GM21367 (cell line): ENCODE measurements around the gene ADARB2.
"Not testable (repeated sequence)": the region's sequence is repeated elsewhere in the genome, so short reads cannot be mapped to it uniquely, and the experiment has no call there.

ENCODE experiments used
- ATAC-seq: cut with Tn5 transposase; IDR thresholded peaks from one replicate; pipeline ENCODE4 v1.9.1; 2021; ENCODE audit not compliant: unreplicated experiment

Gene ADARB2

DNA sequence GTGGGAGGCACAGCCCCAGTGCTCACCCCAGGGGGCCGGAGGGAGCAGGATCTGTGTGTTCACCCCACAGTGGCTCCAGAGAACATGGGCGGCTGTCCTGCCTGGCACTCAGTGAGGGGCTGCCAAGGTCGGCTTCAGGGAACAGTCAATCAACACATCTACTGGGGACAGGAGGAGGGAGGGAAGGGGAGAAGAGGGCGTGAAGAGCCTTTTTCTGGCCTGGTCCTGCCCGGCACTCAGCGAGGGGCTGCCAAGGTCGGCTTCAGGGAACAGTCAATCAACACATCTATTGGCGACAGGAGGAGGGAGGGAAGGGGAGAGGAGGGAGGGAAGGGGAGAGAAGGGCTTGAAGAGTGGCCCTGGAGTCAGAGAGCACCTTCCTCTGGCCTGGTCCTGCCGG is 184.9 kb downstream of the ADARB2 start:
- no peak for ATAC-seq

DNA sequence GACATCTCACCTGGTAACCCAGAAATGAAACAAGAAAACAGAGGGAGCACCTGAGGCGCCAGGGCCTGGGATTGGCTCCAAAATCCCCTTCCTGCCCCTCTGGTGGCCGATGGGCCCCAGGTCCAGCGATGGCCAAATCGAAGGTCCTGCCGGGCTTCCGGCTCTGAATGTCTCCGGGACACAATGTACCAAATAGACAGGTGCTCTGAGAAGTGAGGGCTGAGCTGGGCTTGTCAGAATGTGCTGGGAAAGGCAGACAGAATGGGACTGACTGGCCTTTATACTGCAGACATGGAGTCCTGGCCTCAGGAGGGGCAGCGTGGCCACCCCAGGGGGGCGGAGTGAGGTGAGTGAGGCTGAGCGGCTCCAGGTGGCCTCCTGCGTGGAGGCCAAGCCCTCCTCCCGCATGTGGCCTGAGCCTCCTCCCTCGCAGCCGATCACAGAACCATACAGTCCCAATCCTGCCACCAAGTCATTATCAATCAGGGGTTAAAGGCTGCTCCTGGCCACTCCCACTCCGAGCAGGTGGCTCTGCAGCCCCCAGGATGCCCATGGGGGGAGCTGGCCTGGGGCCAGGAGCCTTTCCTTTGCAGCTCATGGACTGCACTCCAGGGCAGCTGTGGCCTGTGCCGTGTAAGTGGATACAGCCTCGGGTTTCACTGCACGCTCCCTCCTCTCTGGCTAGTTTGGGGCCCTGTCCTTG is 185.5 kb downstream of the ADARB2 start:
- ATAC-seq = no peak

DNA sequence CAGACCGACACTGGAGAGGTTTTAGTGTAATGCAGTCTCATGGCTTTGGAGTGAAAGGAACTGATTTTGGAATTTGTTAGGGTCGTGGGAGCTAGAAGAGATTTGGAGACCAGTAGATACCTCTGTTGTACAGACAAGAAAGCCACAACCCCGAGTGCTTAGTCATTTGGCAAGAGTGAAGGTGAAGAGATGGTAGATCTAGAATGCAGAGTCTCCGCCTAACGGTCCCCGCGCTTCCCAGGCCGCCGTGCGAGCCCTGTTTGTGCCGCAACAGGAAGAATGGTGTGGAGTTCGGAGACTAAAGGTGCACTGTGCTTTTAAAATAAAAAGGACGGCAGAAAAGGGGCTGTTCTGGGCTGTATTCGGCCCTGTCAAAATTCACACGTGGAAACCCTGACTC is 186.7 kb downstream of the ADARB2 start:
- no peak for ATAC-seq

DNA sequence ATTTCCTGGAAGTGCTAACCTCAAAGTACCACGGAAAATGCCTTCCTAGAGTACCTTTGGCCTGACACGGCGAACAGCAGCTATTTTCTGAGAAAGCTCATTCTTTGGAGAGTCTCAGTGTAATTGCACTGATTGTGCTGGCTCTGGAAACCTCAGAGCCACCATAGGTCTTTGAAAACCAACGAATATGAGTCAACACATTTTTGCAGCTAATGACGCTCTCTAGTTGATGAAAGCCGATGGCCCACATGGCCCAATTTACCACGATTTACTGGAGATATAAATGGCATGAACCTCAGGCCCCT is 187.1 kb downstream of the ADARB2 start:
- no peak for ATAC-seq

DNA sequence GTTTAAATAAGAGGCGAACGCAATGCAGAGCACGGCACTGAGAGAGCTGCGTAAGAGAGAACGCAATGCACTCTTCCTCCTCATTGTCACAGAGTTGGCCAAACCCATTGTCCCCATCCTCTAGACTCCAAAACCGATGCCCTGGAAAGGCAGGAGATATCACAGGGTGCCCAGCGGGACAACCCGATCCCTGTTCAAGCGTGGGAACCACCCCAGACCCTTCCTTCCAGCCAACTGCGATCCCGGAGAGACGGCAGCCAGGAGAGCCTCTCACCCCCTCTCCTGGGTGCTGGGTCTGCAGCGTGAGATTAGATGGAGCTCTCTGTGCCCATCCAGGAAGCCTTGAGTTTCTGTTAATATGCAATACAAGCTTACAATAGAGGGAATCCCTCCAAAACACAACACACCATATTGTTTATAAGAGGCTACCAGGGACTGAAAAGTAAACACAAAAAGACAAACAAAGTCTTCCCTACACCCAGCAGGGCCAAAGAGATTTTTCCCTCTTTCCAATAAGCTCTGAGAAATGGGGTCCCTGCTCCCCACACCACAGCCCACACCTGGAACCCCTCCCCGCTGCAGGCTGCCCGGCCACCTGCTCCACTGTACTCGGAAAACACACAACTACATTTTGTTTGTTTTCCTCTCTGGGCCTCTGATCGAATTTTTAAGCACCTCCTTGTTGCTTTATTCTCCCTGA is 187.6 kb downstream of the ADARB2 start:
- no peak for ATAC-seq

DNA sequence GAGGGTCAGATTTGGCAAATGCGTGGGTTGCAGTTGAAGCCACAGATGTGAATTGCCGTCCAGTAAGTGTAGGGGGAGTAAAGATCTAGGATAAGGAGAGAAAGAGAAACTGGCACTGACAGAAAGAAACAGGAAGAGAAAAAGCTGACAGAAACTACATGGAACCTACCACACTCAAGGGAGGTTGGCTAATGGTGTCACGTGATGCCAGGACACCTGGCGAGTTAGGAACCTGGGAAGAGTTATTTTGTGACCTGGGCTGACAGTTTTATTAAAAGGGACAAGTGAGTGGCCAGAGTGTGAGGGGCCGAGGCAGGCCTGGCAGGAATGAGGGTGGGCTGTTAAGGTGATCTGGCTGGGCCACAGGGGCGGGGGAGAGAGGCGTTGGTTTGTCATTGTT is 188.7 kb downstream of the ADARB2 start:
- no peak for ATAC-seq

DNA sequence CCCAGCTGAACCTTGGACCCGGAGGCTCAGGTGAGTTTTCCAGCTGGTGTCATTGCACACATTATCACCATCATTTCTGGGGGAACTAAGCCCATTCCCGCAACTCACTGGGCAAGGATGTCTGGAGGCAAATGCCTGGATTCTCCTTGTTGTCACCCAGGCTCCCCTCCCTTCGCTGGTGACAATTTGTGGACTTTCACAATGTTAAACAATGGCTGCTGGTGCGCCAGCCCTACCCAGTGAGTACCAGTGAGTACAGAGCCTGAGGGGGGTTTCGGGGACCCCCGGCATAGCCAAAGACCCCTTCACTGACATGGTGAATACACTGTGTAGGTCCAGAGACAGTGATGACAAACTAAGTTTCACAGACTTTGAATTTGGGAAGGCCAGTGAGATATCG is 189.2 kb downstream of the ADARB2 start:
- no peak for ATAC-seq

DNA sequence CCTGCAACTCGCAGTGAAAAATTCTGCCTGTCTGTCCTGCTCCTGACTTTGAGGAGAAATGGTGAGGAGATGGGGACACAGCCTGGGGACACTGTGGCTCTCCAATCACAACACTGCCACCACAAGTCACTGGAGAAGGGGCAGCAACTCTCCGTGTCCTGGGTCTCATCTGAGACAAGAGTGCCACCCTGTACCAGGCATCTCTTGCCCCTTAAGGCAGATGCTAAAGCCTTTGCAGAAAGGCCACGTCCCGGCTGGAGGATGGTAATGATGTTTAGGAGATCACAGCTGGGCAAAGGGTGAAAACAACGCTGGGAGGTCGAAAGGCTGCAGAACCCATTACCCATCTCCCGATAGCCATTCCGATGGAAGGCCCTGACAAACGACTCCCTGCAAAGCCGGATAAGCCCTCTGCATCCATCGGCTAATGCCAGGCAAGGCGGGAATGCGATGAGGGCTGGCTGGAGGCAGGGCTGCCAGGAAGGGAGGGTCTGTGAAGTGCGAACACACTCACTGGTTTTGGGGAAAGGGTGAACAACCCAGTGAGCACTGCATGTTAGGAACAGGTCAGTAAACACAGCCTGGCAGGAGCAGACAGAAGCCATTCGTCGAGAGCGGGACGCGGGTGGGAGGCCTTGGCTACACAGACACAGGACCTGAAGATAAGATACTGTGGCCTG is 190.8 kb downstream of the ADARB2 start:
- no peak for ATAC-seq

DNA sequence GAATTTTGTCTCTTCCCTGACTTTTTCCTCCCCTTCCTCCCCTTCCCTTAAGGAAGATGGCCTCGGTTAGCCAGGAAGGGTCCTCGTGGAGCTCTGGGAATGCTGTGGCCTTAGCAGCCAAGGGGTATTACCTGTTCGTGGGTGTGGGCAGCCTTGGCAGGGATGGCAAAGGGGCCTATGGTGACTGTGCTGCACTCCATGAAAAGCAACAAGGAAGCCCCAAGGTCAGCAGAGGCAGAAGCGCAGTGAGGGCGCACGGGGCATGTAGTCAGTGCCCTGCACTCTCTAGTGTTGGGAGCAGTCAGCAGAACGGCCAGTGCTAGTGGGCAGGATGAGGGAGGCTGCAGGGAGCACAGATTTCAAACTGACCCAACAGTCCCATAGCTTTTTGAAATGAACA is 191.8 kb downstream of the ADARB2 start:
- no peak for ATAC-seq

DNA sequence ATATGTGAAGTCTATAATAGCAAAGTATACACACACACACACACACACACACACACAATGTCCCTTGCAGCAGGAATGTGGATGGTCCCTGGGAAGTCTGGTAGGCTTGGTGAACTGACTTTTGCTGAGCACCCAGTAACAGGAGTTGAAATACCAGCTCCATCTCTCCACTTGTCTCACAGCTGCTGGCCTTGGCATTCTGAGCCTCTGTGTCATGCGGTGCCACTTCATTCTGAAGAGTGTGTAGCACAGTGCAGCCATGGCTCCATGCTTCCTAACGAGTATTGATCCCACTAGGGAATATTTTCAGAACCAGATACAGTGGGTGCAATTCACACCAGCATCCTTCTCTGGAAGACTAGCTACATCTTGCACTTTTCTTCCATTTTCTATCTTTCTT is 192.4 kb downstream of the ADARB2 start:
- ATAC-seq = no peak

DNA sequence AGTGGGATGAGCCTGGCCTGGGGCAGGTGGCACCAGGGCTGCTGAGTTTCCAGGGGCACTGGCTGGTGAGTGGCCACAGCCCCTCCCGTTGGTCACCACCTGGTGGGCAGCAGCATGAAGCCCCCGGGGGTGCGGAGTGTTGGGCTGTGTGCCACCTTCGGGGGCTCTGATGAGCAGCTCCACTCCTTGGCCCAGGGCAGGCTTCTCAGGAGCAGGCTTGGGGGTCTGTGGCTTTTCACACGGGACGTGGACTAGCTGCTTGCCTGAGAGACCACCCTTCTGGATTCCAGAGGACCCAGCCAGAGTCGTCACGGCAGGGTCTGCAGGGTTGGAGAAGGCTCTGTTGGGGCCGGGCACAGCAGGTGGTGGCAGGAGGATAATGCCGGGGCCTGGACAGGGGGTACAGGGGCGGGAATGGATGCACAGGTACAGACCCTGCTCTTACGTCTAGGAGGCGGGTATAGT is 193.1 kb downstream of the ADARB2 start:
- no peak for ATAC-seq

DNA sequence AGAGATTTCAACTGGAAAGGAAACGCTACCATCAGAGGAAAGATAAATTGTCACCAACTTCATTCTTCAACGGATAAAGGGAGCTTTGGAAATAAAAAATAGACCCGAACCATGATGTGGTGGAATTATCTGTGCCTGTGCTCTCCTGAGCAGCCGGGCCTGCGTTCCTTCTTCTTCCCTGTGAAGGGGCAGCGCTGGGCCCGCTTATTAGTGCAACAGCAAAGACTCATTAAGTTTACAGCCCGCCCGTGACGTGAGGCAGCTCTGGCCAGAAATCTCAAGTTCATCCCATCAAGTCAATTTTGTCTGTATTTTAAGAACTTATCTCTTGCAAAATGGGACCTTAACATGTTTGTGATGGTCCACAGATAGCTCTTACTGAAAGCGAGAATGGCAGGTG is 193.7 kb downstream of the ADARB2 start:
- ATAC-seq = no peak

DNA sequence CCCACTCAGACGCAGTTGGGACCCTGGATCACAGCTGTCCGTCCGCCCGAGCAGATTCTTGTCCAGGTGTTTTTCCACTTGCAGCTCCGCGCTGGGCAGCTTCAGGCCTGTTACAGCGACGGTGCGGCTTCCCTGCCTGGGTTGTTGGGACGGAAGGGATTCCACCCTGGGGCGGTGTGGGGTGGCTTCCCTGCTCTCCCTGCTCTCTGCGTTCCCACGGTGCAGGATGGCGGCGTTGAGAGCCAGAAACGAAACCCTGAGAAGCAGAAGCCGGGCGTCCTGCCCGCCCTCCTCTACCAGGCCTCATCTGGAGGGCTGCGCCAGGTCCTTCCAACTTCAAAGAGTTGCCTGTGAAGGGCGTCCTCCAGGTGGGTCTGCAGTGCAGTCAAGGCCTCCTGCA is 194.4 kb downstream of the ADARB2 start:
- ATAC-seq = no peak

DNA sequence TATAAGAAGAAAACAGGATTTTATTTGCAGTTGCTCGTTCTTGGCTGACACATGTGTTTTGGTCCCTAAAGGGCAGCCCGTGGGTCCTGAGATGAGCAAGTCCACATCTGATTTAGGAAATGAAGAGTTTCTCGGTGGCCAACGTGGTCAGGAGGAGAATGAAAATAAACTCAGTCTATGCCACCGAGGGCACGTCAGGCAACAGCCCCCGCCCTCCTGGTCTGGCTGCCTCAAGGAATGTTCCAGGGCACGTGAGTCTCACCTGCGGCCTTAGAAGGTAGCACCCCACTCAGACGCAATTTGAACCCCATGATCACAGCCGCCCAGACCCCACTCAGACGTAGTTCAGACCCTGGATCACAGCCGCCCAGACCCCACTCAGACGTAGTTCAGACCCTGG is 197.2 kb downstream of the ADARB2 start:
- ATAC-seq = no peak

DNA sequence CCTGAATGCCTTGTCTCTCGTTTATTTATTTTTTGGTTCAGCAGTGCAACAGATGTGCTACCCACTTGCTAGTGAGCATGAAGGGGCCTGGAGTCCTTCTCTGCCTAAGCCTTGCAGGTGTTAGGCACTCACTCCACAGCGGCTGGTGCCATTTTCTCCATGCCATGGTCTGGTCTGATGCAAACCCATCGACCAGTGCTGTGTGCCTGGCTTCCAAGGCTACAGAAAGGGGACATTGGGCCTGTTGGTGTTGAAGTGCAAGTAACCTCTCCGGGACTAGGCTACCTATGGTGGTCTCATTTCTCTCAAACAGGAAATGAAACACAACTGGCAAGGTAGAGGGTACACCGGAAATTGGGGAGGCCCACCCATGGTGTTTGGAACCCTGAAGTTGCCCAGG is 198.1 kb downstream of the ADARB2 start:
- ATAC-seq = no peak

DNA sequence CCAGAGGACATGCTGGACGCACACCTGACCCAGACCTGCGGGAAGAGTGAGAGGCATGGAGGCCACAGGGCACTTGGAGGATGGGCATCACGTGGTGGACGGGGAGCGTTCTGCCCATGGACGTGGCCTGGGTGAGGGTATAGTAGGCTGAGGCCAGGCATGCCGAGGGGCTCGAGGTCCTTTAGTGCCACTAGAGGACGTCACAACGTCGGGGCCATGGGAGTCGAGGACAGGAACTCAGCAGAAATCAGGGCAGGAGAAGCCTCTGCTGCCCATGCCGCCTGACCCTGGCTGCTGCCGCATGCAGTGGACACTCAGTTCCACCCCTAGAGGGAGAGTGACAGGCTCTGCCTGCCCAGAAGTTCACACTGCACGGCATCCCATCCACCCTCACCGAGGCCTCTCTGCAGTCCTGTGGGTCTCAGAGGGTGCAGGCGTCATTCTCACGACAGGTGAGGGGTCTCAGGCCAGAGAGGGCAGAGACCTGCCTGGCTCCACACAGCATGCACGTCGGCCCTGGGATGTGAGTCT is 198.7 kb downstream of the ADARB2 start:
- ATAC-seq = no peak

DNA sequence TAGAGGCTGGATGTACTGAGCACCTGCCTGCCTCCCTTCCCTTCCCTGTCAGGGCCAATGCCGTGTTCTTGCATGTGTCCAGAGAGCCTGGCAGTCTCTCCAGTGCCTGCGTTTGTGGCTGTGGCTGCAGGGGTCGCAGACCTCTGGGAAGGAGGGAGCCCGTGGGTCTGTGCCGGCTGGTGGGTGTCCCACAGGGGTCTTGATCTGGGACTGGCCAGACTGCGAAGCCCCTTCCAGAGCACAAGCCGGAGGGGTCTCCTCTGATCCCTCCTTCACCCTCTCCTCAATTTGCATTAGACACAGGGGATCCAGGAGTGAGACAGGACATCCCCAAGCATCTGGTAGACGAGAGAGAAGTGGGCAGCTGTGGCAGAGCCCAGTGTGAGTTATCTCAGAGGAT is 199.2 kb downstream of the ADARB2 start:
- no peak for ATAC-seq

DNA sequence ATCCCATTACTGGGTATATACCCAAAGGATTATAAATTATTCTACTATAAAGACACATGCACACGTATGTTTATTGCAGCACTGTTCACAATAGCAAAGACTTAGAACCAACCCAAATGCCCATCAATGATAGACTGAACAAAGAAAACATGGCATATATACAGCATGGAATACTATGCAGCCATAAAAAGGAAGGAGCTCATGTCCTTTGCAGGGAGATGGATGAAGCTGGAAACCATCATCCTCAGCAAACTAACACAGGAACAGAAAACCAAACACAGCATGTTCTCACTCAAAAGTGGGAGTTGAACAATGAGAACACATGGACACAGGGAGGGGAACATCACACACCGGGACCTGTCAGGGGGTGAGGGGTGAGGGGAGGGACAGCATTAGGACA is 199.9 kb downstream of the ADARB2 start:
- not testable (repeated sequence) for ATAC-seq

DNA sequence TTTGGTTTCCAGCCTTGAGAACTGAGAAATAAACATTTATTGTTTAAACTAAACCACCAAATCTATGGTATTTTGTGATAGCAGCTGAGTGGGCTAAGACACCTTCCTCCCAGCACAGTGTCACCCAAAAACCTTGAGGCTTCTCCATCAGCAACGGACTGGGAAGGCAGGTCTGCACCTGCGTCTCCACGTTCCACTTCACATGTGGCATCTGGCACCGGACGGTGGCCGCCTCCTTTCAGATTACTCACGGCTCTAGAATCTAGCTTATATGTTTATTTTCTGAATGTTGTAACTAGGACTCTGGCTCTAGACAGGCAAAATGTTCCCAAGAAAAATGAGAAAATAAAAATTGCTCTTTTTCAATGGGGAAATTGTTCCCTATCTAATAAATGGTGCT is 201.0 kb downstream of the ADARB2 start:
- ATAC-seq = no peak

DNA sequence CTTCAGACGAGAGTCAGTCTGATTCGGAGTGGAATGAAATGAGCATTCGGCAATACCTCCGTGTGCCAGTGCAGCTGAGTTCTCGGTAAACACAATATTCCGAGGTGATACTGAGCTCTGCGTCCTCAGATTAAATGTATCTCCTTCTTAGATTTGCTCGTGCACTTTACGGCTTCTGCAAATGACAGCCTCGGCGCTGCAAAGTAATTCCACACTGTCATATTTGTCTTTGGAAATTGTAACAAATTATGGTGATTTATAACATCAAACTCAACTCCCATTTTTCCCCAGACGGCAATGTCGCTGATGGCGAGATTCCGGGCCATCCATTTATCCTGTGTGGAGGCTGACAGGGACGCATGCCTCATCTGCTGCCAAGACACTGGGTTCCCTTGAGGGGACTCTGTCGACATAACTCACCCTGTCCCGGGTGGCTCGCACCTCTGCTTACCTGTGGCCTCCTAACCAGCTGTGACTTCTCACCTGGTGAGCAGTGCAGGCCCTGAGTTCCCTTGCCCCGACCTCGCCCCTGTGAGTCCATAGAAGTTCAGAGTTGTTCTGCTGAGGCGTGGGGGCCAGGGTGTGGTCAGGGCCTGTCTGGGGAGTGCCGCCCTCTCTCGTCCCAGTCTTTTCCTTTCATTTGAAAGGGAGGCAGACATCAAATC is 201.9 kb downstream of the ADARB2 start:
- no peak for ATAC-seq

DNA sequence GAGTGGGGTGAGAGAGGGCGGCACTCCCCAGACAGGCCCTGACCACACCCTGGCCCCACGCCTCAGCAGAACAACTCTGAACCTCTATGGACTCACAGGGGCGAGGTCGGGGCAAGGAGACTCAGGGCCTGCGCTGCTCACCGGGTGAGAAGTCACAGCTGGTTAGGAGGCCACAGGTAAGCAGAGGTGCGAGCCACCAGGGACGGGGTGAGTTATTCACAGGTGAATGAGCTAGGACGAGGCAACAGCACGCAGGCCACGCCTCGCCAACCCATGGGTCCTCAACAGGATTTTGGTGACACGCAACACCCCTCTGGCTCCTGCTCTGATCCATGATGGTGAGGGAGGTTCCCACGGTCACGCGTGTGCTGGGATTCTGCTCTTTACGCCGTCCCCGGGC is 202.5 kb downstream of the ADARB2 start:
- no peak for ATAC-seq

DNA sequence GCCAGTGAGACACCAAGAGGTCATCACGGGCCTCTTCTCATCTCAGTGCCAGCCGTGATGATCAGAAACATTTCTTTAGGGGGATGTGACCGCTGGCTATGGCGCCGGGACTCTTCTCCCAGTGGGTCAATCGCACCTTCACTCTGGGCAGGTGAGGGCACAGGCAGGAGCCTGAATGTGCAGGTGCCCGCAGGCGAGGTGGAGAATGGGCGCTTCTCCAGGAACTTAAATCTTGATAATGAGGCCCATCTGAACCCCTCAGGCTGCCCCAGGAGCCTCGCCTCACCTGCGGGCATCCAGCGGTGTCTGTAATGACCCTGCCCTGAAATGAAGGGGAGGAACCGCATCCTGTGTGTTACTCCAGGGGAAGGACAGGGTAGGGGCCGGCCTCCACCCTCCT is 204.7 kb downstream of the ADARB2 start:
- ATAC-seq = no peak
